Activated CD4-positive, alpha-beta T cell treated with anti-CD3 and anti-CD28 coated beads, Interleukin-2, amount 10 ng/mL, durations not matched to agents 24 days and 14 days (primary cell): Measurements from ENCODE around the gene HAAO. TPM values are rescaled to one million over a fixed set of nuclear protein-coding genes. Genes with fewer than 3 reads are reported as not detected.
"Not testable (repeated sequence)": the region's sequence is repeated elsewhere in the genome, so short reads cannot be mapped to it uniquely, and the experiment has no call there.

Source experiments
- DNase-seq: peaks from one replicate; pipeline ENCODE4 v3.0.0; 2022
- H3K27ac Mint-ChIP-seq: one replicate; pipeline ENCODE4 v1.8.0; 2022; ENCODE audit warnings: mild to moderate bottlenecking, mixed read lengths
- H3K27me3 Mint-ChIP-seq: one replicate; pipeline ENCODE4 v1.8.0; 2022; ENCODE audit warnings: mixed read lengths
- H3K36me3 Mint-ChIP-seq: one replicate; pipeline ENCODE4 v1.8.0; 2022; ENCODE audit warnings: low read depth, mild to moderate bottlenecking, mixed read lengths
- H3K4me1 Mint-ChIP-seq: one replicate; pipeline ENCODE4 v1.8.0; 2021; ENCODE audit warnings: mixed read lengths
- H3K4me3 Mint-ChIP-seq: one replicate; pipeline ENCODE4 v1.8.0; 2022; ENCODE audit warnings: mild to moderate bottlenecking, moderate library complexity, mixed read lengths
- H3K9me3 Mint-ChIP-seq: one replicate; pipeline ENCODE4 v1.8.0; 2021; ENCODE audit warnings: mixed read lengths
- intact Hi-C: fragments of 100-400 bp; cut with micrococcal nuclease; formaldehyde crosslinking; loops from one replicate; pipeline ENCODE4 v1.15.1; 2023
- total RNA-seq: library from RNA; stranded (reverse); gene quantifications from 2 replicates; pipeline ENCODE4 v1.2.3, GENCODE V29; 2022

The HAAO gene
- total RNA-seq, 1 donor from 2014 or later, result 0.26 TPM

- H3K36me3 Mint-ChIP-seq, result peaks cover 21% of the 10 kb centered on the region
- no peak overlapping the region for H3K4me3 Mint-ChIP-seq
- no peak for DNase-seq
- H3K4me1 Mint-ChIP-seq, result peaks cover 6% of the 10 kb centered on the region
- H3K9me3 Mint-ChIP-seq, result no peaks in the 10 kb centered on the region
- intact Hi-C loops, result no loop called here
- H3K27me3 Mint-ChIP-seq, result no peaks in the 10 kb centered on the region
- no peak overlapping the region for H3K27ac Mint-ChIP-seq
These were observed 47.8 kb downstream of the HAAO start for GRCh38 chr2:42744545-42745082.

- Mint-ChIP-seq H3K4me1 (peaks cover 6% of the 10 kb centered on the region), H3K4me3 (no peak overlapping the region), H3K27ac (no peak overlapping the region), H3K36me3 (peaks cover 27% of the 10 kb centered on the region), H3K27me3 (no peaks in the 10 kb centered on the region), H3K9me3 (no peaks in the 10 kb centered on the region)
- DNase-seq, result no peak
- intact Hi-C loops, result no loop called here
These were observed 48.8 kb downstream of the HAAO start for GRCh38 chr2:42743659-42743990.

GRCh38 chr2:42742740-42743658, 49.4 kb downstream of the HAAO start:
- H3K27me3 Mint-ChIP-seq, result no peaks in the 10 kb centered on the region
- peaks cover 33% of the 10 kb centered on the region for H3K36me3 Mint-ChIP-seq
- peaks cover 6% of the 10 kb centered on the region for H3K4me1 Mint-ChIP-seq
- no peak overlapping the region for H3K27ac Mint-ChIP-seq
- no peaks in the 10 kb centered on the region for H3K9me3 Mint-ChIP-seq
- intact Hi-C loops, result no loop called here
- H3K4me3 Mint-ChIP-seq, result no peak overlapping the region
- DNase-seq, result no peak

- H3K27ac Mint-ChIP-seq, result no peak overlapping the region
These were observed 51.2 kb downstream of the HAAO start for GRCh38 chr2:42741140-42741539.

GRCh38 chr2:42736598-42737322, 55.6 kb downstream of the HAAO start:
- peaks cover 32% of the 10 kb centered on the region for H3K9me3 Mint-ChIP-seq
- intact Hi-C loops, result no loop called here
- H3K27me3 Mint-ChIP-seq, result no peaks in the 10 kb centered on the region
- no peak overlapping the region for H3K27ac Mint-ChIP-seq
- H3K4me1 Mint-ChIP-seq, result peaks cover 6% of the 10 kb centered on the region
- no peak for DNase-seq
- peaks cover 76% of the 10 kb centered on the region for H3K36me3 Mint-ChIP-seq
- no peak overlapping the region for H3K4me3 Mint-ChIP-seq

More at GRCh38 chr2:42741140-42741539, 51.2 kb downstream of the HAAO start:
- intact Hi-C loops, result no loop called here
- Mint-ChIP-seq H3K36me3 (peaks cover 50% of the 10 kb centered on the region), H3K4me3 (no peak overlapping the region), H3K9me3 (peaks cover 5% of the 10 kb centered on the region), H3K4me1 (peaks cover 6% of the 10 kb centered on the region), H3K27me3 (no peaks in the 10 kb centered on the region)
- no peak for DNase-seq

GRCh38 chr2:42733852-42734251, 58.5 kb downstream of the HAAO start:
- H3K27me3 Mint-ChIP-seq, result no peaks in the 10 kb centered on the region
- H3K27ac Mint-ChIP-seq, result no peak overlapping the region
- DNase-seq, result no peak
- H3K4me1 Mint-ChIP-seq, result no peaks in the 10 kb centered on the region
- H3K9me3 Mint-ChIP-seq, result peaks cover 38% of the 10 kb centered on the region
- no peak overlapping the region for H3K4me3 Mint-ChIP-seq
- intact Hi-C loops, result no loop called here
- H3K36me3 Mint-ChIP-seq, result peaks cover 75% of the 10 kb centered on the region

- H3K27me3 Mint-ChIP-seq, H3K27ac Mint-ChIP-seq, H3K4me1 Mint-ChIP-seq, H3K4me3 Mint-ChIP-seq, DNase-seq, intact Hi-C loops: not testable (repeated sequence)
- peaks cover 35% of the 10 kb centered on the region for H3K9me3 Mint-ChIP-seq
- H3K36me3 Mint-ChIP-seq, result peaks cover 59% of the 10 kb centered on the region
These were observed 61.1 kb downstream of the HAAO start for GRCh38 chr2:42731316-42731715.

- Mint-ChIP-seq H3K36me3 (peaks cover 29% of the 10 kb centered on the region), H3K4me1 (peaks cover 11% of the 10 kb centered on the region), H3K4me3 (no peak overlapping the region), H3K27ac (no peak overlapping the region), H3K9me3 (peaks cover 6% of the 10 kb centered on the region), H3K27me3 (no peaks in the 10 kb centered on the region)
- no peak for DNase-seq
- intact Hi-C loops, result no loop called here
These were observed 65.7 kb downstream of the HAAO start for GRCh38 chr2:42726680-42727079.

GRCh38 chr2:42725657-42726056, 66.7 kb downstream of the HAAO start:
- H3K9me3 Mint-ChIP-seq, result peaks cover 6% of the 10 kb centered on the region
- no peak for DNase-seq
- intact Hi-C loops, result no loop called here
- no peak overlapping the region for H3K27ac Mint-ChIP-seq
- H3K36me3 Mint-ChIP-seq, result peaks cover 22% of the 10 kb centered on the region
- no peak overlapping the region for H3K4me3 Mint-ChIP-seq
- peaks cover 11% of the 10 kb centered on the region for H3K4me1 Mint-ChIP-seq
- H3K27me3 Mint-ChIP-seq, result no peaks in the 10 kb centered on the region

GRCh38 chr2:42724886-42725285, 67.5 kb downstream of the HAAO start:
- no peak for DNase-seq
- H3K36me3 Mint-ChIP-seq, result peaks cover 19% of the 10 kb centered on the region
- H3K4me1 Mint-ChIP-seq, result peaks cover 11% of the 10 kb centered on the region
- H3K27me3 Mint-ChIP-seq, result no peaks in the 10 kb centered on the region
- intact Hi-C loops, result no loop called here
- peaks cover 5% of the 10 kb centered on the region for H3K9me3 Mint-ChIP-seq
- peak overlapping the region; percentile 22 for H3K27ac Mint-ChIP-seq
- no peak overlapping the region for H3K4me3 Mint-ChIP-seq

GRCh38 chr2:42723465-42723864, 68.9 kb downstream of the HAAO start:
- H3K9me3 Mint-ChIP-seq, result no peaks in the 10 kb centered on the region
- peaks cover 12% of the 10 kb centered on the region for H3K36me3 Mint-ChIP-seq
- peaks cover 11% of the 10 kb centered on the region for H3K4me1 Mint-ChIP-seq
- H3K27me3 Mint-ChIP-seq, result no peaks in the 10 kb centered on the region
- H3K27ac Mint-ChIP-seq, result no peak overlapping the region
- DNase-seq, result no peak
- intact Hi-C loops, result loop anchor here (2.0 kb wide), 1 partner anchor 73 kb away; no protein-coding TSS in a partner anchor
- no peak overlapping the region for H3K4me3 Mint-ChIP-seq

GRCh38 chr2:42722320-42723190, 69.8 kb downstream of the HAAO start:
- intact Hi-C loops, result loop anchor here (2.0 kb wide), 1 partner anchor 74 kb away; no protein-coding TSS in a partner anchor
- Mint-ChIP-seq H3K4me3 (peak overlapping the region; percentile 11), H3K9me3 (no peaks in the 10 kb centered on the region), H3K27ac (peak overlapping the region; percentile 70), H3K4me1 (peaks cover 11% of the 10 kb centered on the region), H3K27me3 (no peaks in the 10 kb centered on the region), H3K36me3 (peaks cover 12% of the 10 kb centered on the region)
- peak; percentile 78 for DNase-seq

GRCh38 chr2:42721898-42722297, 70.5 kb downstream of the HAAO start:
- peak overlapping the region; percentile 70 for H3K27ac Mint-ChIP-seq
- no peak for DNase-seq
- no peaks in the 10 kb centered on the region for H3K9me3 Mint-ChIP-seq
- H3K4me3 Mint-ChIP-seq, result no peak overlapping the region
- no peaks in the 10 kb centered on the region for H3K27me3 Mint-ChIP-seq
- intact Hi-C loops, result loop anchor here (2.0 kb wide), 1 partner anchor 75 kb away; no protein-coding TSS in a partner anchor
- H3K36me3 Mint-ChIP-seq, result peaks cover 8% of the 10 kb centered on the region
- H3K4me1 Mint-ChIP-seq, result peaks cover 11% of the 10 kb centered on the region
